Hepatocyte (in vitro differentiated cells): ENCODE results near the gene CELF4.
"Not testable (repeated sequence)": the region's sequence is repeated elsewhere in the genome, so short reads cannot be mapped to it uniquely, and the experiment has no call there.

Experiments
- CTCF ChIP-seq: fragments of 200-600 bp; sonication (generic); IDR thresholded peaks from 2 replicates; pipeline ENCODE4 v1.5.1; 2016; ENCODE audit warnings: antibody characterized with exemption, mild to moderate bottlenecking; ENCODE audit not compliant: poor library complexity
- EZH2 ChIP-seq: fragments of 200-600 bp; sonication (generic); IDR thresholded peaks from 2 replicates; pipeline ENCODE4 v1.6.1; 2016; ENCODE audit warnings: antibody characterized with exemption, mild to moderate bottlenecking, borderline replicate concordance

- not testable (repeated sequence) for TF ChIP-seq CTCF, EZH2
Observed at GRCh38 chr18:37358061-37358460, 207.5 kb downstream of the CELF4 start.
